Heart left ventricle (tissue), 13 donors: Measurements from ENCODE around the gene MAP10.

ENCODE experiments used
- CTCF ChIP-seq, 12 donors: fragments of 200-600 bp; sonication (generic) in 4 of 12; IDR thresholded peaks; one replicate each; pipeline versions ENCODE4 v1.5.0 to v1.8.0; 2018 to 2022; ENCODE audit warnings: antibody characterized with exemption in 12 of 12, mild to moderate bottlenecking in 5 of 12
- POLR2A ChIP-seq, 2 donors: fragments of 450-650 bp; IDR thresholded peaks; one replicate each; pipeline ENCODE4 v1.6.1; 2017; ENCODE audit warnings: antibody characterized with exemption in 2 of 2, mild to moderate bottlenecking in 2 of 2, moderate library complexity in 2 of 2
- donor health status: ischemic (EF 13 %, LVEDD 7.1; RV severe dilation, severe dysfunction).
- donor health status: DM: no; HTN: yes; CAD: no.
- donor health status: DM: no; HTN: no; CAD: no.
- donor health status: ischemic (EF 25% LVEDD 6.9; RV normal size, moderate dysfunction).
- donor health status: ischemic (EF 25% LVEDD 5.7; RV mildly dilated, moderate dysfunction).
- donor health status: ischemic (EF 35%, LVEDD 5.7; RV mildly dilated, moderate dysfunction).
- donor health status: nonischemic (EF 11% LVEDD 7.7; RV severe dilation, severe dysfunction).
- donor health status: DM: yes; HTN: yes; CAD: no.
- donor health status: PGD.
- donor health status: ischemic (EF 29% LVEDD 5.4; RV normal size, mild dysfunction).
- donor health status: nonischemic (EF 23%, LVEDD 6.1; RV moderate dilation, normal function).

GRCh38 chr1:232845406-232845955 lies 40.3 kb downstream of the MAP10 start:
- TF ChIP-seq CTCF (IDR thresholded peaks at IDR 0.05) (no peak), POLR2A (IDR thresholded peaks at IDR 0.05) (no peak)
